K562 (cell line): Measurements from ENCODE around the gene CHRNG. TPM values are rescaled to one million over a fixed set of nuclear protein-coding genes. Genes with fewer than 3 reads are reported as not detected.

Experiments used
- ATAC-seq: fragments of 200-7000 bp; cut with Tn5 transposase; 3 replicates; pipeline ENCODE4 v1.9.1; 2020; ENCODE audit warnings: moderate library complexity
- BruUV-seq: library from RNA; stranded (reverse); fragments of 400-500 nt; replicated peaks from 2 replicates; lab custom pipeline; 2021; lab: Mats Ljungman, UMichigan
- CTCF ChIA-PET: fragments of 300-600 bp; formaldehyde crosslinking; extraction: SDS; loops from one replicate; lab custom pipeline; 2021; ENCODE audit warnings: low intra/inter-chr PET ratio; lab: Yijun Ruan, JAX
- POLR2A ChIA-PET: fragments of 300-600, 350-650 bp; sonication (Branson Sonifier 250); formaldehyde crosslinking; extraction: SDS; loops from one replicate; lab custom pipeline; 2021; ENCODE audit warnings: antibody characterized with exemption, inconsistent platforms; lab: Yijun Ruan, JAX
- DNase-seq, 4 experiments: peaks; one replicate each; pipeline versions ENCODE4 v3.0.0 to v3.0.0-alpha.2; 2011 to 2018; ENCODE audit warnings: low spot score in 3 of 4, mixed read lengths in 3 of 4; ENCODE audit errors: extremely low read depth in 1 of 4
- FAIRE-seq: peaks from 2 replicates; lab custom pipeline; 2011; peaks lifted over from hg19 to GRCh38; lab: Jason Lieb, UNC
- H2AFZ ChIP-seq: 2 replicates; pipeline ENCODE4 v1.6.0; 2011; ENCODE audit warnings: low read depth, low read length, control low read depth, inconsistent platforms
- H3K27ac ChIP-seq: fragments of 200-600 bp; 3 replicates; pipeline ENCODE4 v1.8.0; 2011; ENCODE audit warnings: low read depth, mild to moderate bottlenecking, control low read depth, inconsistent platforms, low read length, moderate library complexity, mixed read lengths; ENCODE audit errors: extremely low read depth
- H3K27me3 ChIP-seq, 2 experiments: fragments of 300-600 bp in 1 of 2; 2 replicates in 1 of 2; 3 replicates in 1 of 2; pipeline versions ENCODE4 v1.6.0 to v1.8.0; 2011; ENCODE audit warnings: inconsistent platforms in 2 of 2, low read length in 2 of 2, mild to moderate bottlenecking in 1 of 2, mixed read lengths in 1 of 2, moderate library complexity in 1 of 2; ENCODE audit not compliant: control insufficient read depth in 2 of 2, insufficient read depth in 2 of 2
- H3K36me3 ChIP-seq: fragments of 300-600 bp; 3 replicates; pipeline ENCODE4 v1.8.0; 2011; ENCODE audit warnings: mild to moderate bottlenecking, low read length, inconsistent platforms; ENCODE audit not compliant: control insufficient read depth, insufficient read depth
- H3K4me1 ChIP-seq, 2 experiments: fragments of 200-600 bp in 1 of 2; replicated peaks in 1 of 2; 2 replicates in 1 of 2; 3 replicates in 1 of 2; pipeline versions ENCODE4 v1.5.1 to v1.8.0; 2011; ENCODE audit warnings: inconsistent platforms in 2 of 2, low read length in 2 of 2, mild to moderate bottlenecking in 1 of 2, mixed read lengths in 1 of 2, moderate library complexity in 1 of 2; ENCODE audit not compliant: control insufficient read depth in 2 of 2, insufficient read depth in 2 of 2
- H3K4me2 ChIP-seq: 2 replicates; pipeline ENCODE4 v1.6.1; 2011; ENCODE audit warnings: low read length, control low read depth, inconsistent platforms, mixed read lengths; ENCODE audit not compliant: insufficient read depth
- H3K4me3 ChIP-seq: fragments of 200-600 bp; sonication (generic), shearing (Covaris generic); 2 replicates; pipeline ENCODE4 v1.5.1; 2016; ENCODE audit warnings: control low read depth, inconsistent platforms
- H3K79me2 ChIP-seq: fragments of 200-600 bp; 3 replicates; pipeline ENCODE4 v1.8.0; 2011; ENCODE audit warnings: low read length, inconsistent platforms; ENCODE audit not compliant: control insufficient read depth, insufficient read depth
- H3K9ac ChIP-seq, 2 experiments: 2 replicates each; pipeline versions ENCODE4 v1.6.0 to v1.6.1; 2011; ENCODE audit warnings: low read depth in 2 of 2, low read length in 2 of 2, control low read depth in 1 of 2, inconsistent platforms in 1 of 2, mild to moderate bottlenecking in 1 of 2, mixed read lengths in 1 of 2; ENCODE audit not compliant: insufficient read depth in 1 of 2
- H3K9me1 ChIP-seq: one replicate; pipeline ENCODE4 v1.6.0; 2011; ENCODE audit warnings: inconsistent platforms, mild to moderate bottlenecking, low read length, moderate library complexity; ENCODE audit not compliant: control insufficient read depth, insufficient read depth
- H3K9me3 ChIP-seq: replicated peaks from 2 replicates; pipeline ENCODE4 v1.5.1; 2011; ENCODE audit warnings: low read depth, low read length, inconsistent platforms; ENCODE audit not compliant: control insufficient read depth, insufficient read depth
- H4K20me1 ChIP-seq: replicated peaks from 2 replicates; pipeline ENCODE4 v1.6.1; 2011; ENCODE audit warnings: low read length, inconsistent platforms, mixed read lengths; ENCODE audit not compliant: control insufficient read depth, insufficient read depth
- ARID1B ChIP-seq: fragments of 450-650 bp; IDR thresholded peaks from 2 replicates; pipeline ENCODE4 v1.6.1; 2016; ENCODE audit warnings: antibody characterized with exemption, mild to moderate bottlenecking, inconsistent platforms
- BMI1 ChIP-seq: fragments of 150-350 bp; IDR thresholded peaks from 2 replicates; pipeline ENCODE4 v1.6.1; 2014; ENCODE audit warnings: low read length
- CAMTA2 ChIP-seq: fragments of 250-450 bp; sonication (Bioruptor Pico); conservative IDR thresholded peaks from 2 replicates; pipeline ENCODE4 v1.5.1; 2022
- DPF2 ChIP-seq: fragments of 450-650 bp; IDR thresholded peaks from 2 replicates; pipeline ENCODE4 v1.6.1; 2016
- EP300 ChIP-seq: IDR thresholded peaks from 2 replicates; pipeline ENCODE4 v1.6.1; 2012; ENCODE audit warnings: low read length, improper control_type of control experiment
- EP400 ChIP-seq: fragments of 450-650 bp; IDR thresholded peaks from 2 replicates; pipeline ENCODE4 v1.6.1; 2017; ENCODE audit warnings: antibody characterized with exemption, mild to moderate bottlenecking, moderate library complexity
- HEY1 ChIP-seq: fragments of 250-450 bp; sonication (Bioruptor Pico); IDR thresholded peaks from 2 replicates; pipeline ENCODE4 v1.5.0; 2020; ENCODE audit warnings: mild to moderate bottlenecking, moderate library complexity, borderline replicate concordance
- HNRNPUL1 ChIP-seq: fragments of 200-400 bp; formaldehyde crosslinking; IDR thresholded peaks from 2 replicates; pipeline ENCODE4 v1.6.1; 2017; ENCODE audit warnings: low read length
- IRF2 ChIP-seq: sonication (generic); formaldehyde crosslinking; IDR thresholded peaks from 2 replicates; pipeline ENCODE4 v1.8.1; 2022; ENCODE audit warnings: mild to moderate bottlenecking, missing genetic modification reagents
- NFE2L1 ChIP-seq: fragments of 450-650 bp; IDR thresholded peaks from 2 replicates; pipeline ENCODE4 v1.6.1; 2016; ENCODE audit warnings: missing genetic modification characterization, low read depth, mild to moderate bottlenecking, missing compliant biosample characterization, moderate library complexity, borderline replicate concordance
- PHB ChIP-seq: fragments of 250-450 bp; sonication (Bioruptor Pico); IDR thresholded peaks from 2 replicates; pipeline ENCODE4 v1.5.0; 2021
- SIN3B ChIP-seq: fragments of 450-650 bp; IDR thresholded peaks from 2 replicates; pipeline ENCODE4 v1.6.1; 2017; ENCODE audit warnings: low read depth, mild to moderate bottlenecking, moderate library complexity
- TCF7 ChIP-seq: sonication (generic); IDR thresholded peaks from 2 replicates; pipeline ENCODE4 v1.6.1; 2016; ENCODE audit warnings: antibody characterized with exemption, borderline replicate concordance
- ZNF589 ChIP-seq: fragments of 200-800 bp; sonication (Bioruptor generic); IDR thresholded peaks from 2 replicates; pipeline ENCODE4 v1.6.1; 2016; ENCODE audit warnings: low read depth, missing genetic modification characterization, missing compliant biosample characterization
- ZNF77 ChIP-seq: fragments of 250-450 bp; sonication (Bioruptor Pico); IDR thresholded peaks from 2 replicates; pipeline ENCODE4 v1.5.0; 2020
- WGBS: fragments of 100-300 bp; shearing (Covaris generic); methylation state at CpG from one replicate; pipeline ENCODE4 v1.1.6; 2016; ENCODE audit warnings: low coverage, mixed read lengths; ENCODE audit not compliant: insufficient coverage; ENCODE audit errors: missing lambda C conversion rate; 5-methylcytosine and 5-hydroxymethylcytosine counted together
- in situ Hi-C: fragments of 300-500 bp; cut with MboI; formaldehyde crosslinking; loops from 4 replicates; pipeline ENCODE4 v1.15.0; 2018; ENCODE audit warnings: inconsistent platforms, mixed read lengths
- intact Hi-C: fragments of 100-400 bp; cut with micrococcal nuclease; formaldehyde crosslinking; loops from 2 replicates; pipeline ENCODE4 v1.14.2; 2022
- polyA plus RNA-seq, 8 experiments: library from polyadenylated mRNA; depleted of rRNA in 4 of 8; stranded (reverse) in 5 of 8; unstranded in 3 of 8; fragments of >200 nt; fragmentation: Nextera tagmentation in 2 of 8; fragmentation: Illumina TruSeq in 1 of 8; extraction: Ambion mirVana in 2 of 8; extraction: Trizol in 1 of 8; gene quantifications; 2 replicates each; pipeline versions ENCODE4 v1.2.1 to v1.2.3, GENCODE V29; 2011 to 2014; ENCODE audit warnings: inconsistent platforms in 1 of 8, missing spikeins in 1 of 8
- total RNA-seq, 7 experiments: library from RNA; depleted of rRNA in 6 of 7; stranded (reverse); fragments of >200 nt in 6 of 7; fragmentation: Illumina TruSeq in 2 of 7; extraction: Trizol in 2 of 7; gene quantifications; 2 replicates each; pipeline versions ENCODE4 v1.2.1 to v1.2.3, GENCODE V29; 2011 to 2021; ENCODE audit warnings: low replicate concordance in 1 of 7
- TF ChIP-seq, protein P1 (sequence below): fragments of 450-650 bp; formaldehyde crosslinking; conservative IDR thresholded peaks from 2 replicates; pipeline ENCODE4 v1.4.0; 2022; ENCODE audit warnings: mild to moderate bottlenecking, missing genetic modification characterization
- TF ChIP-seq, protein P2 (sequence below): sonication (generic); formaldehyde crosslinking; IDR thresholded peaks from 2 replicates; pipeline ENCODE4 v1.8.0; 2023; ENCODE audit warnings: mild to moderate bottlenecking, missing genetic modification reagents
- TF ChIP-seq, protein P3 (sequence below): fragments of 450-650 bp; formaldehyde crosslinking; IDR thresholded peaks from 2 replicates; pipeline ENCODE4 v1.4.0; 2020; ENCODE audit warnings: mild to moderate bottlenecking, moderate library complexity
- TF ChIP-seq, protein P4 (sequence below): fragments of 450-650 bp; IDR thresholded peaks from 2 replicates; pipeline ENCODE4 v1.6.1; 2016; ENCODE audit warnings: antibody characterized with exemption

CHRNG gene
- total and polyA plus RNA-seq, 9 of the 15 experiments (the other 6 are each of a cell fraction or from before 2014, with no cell fraction given) = not detected

DNA sequence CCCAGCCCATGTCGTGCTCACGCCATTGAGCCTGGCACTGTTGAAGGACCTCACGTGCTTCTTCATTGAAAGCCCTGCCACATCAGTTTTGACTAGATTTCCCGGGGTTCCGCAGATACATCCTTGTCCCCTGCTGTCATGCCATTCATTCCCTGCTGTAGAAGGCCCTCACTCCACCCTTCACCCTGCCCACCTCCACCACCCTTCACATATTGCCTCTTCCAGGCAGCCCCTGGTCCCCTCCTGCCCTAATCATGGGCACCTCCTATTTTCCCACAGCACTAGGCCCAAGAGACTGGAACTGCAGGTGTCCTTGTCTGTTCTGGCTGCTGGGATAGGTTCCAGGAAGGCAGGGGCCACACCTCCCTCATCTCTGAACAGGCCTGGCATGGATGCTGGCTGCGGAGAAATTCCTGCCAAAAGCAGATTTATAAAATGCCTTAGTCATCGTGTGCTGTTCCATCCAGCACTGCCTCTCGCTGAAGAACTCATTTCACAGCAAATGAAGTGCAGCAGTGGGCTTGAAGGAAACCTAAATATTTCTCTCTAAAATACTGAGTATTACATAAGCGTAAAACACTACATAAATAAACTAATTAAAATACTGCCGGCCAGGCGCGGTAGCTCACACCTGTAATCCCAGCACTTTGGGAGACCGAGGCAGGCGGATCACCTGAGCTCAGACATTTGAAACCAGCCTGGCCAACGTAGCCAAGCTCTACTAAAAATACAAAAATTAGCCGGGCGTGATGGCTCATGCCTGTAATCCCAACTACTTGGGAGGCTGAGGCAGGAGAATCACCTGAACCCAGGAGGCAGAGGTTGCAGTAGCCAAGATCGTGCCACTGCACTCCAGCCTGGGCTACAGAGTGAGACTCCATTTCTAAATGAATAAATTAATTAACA is 49.4 kb downstream of the CHRNG start:
- H3K36me3 ChIP-seq = no peaks in the 10 kb centered on the region
- H4K20me1 ChIP-seq = no peaks in the 10 kb centered on the region
- H3K27me3 ChIP-seq = peaks cover 0 to 7% of the 10 kb centered on the region in 2 experiments; a peak in 2 of 5 replicates
- no peak overlapping the region for H3K4me3 ChIP-seq
- no peaks in the 10 kb centered on the region for H3K9me3 ChIP-seq
- H3K4me1 ChIP-seq = no peaks in the 10 kb centered on the region
- POLR2A ChIA-PET = interaction anchor here (1.3 kb wide), 1 partner anchor 10 kb away, joined by 5 read pairs; no protein-coding TSS in a partner anchor
- WGBS = 40% methylated on average over 15 of the region's 18 CpGs
- no peaks in the 10 kb centered on the region for H3K79me2 ChIP-seq
- H3K9ac ChIP-seq = no peak overlapping the region
- FAIRE-seq (no peak), DNase-seq (peak in 1 of 4 experiments; percentile 5), ATAC-seq (no peak; the same call in 2 of the 3 replicates)
- H3K4me2 ChIP-seq = no peak overlapping the region
- CTCF ChIA-PET = no interaction called here
- no TSS peak for BruUV-seq
- H2AFZ ChIP-seq = no peak overlapping the region
- intact Hi-C loops (no loop called here), in situ Hi-C loops (no loop called here)
- no peak overlapping the region for H3K27ac ChIP-seq
- H3K9me1 ChIP-seq = no peaks in the 10 kb centered on the region
- TF ChIP-seq HEY1 (CRISPR knock-in tag) = no peak
- no peak for TF ChIP-seq IRF2
- no peak for TF ChIP-seq CAMTA2
- TF ChIP-seq EP300 = no peak
- TF ChIP-seq TCF7 = no peak
- TF ChIP-seq SIN3B = no peak
- no peak for TF ChIP-seq DPF2
- TF ChIP-seq NFE2L1 (tag) = peak; percentile 39; the same call in 1 of the 2 replicates
- TF ChIP-seq, protein P1, sequence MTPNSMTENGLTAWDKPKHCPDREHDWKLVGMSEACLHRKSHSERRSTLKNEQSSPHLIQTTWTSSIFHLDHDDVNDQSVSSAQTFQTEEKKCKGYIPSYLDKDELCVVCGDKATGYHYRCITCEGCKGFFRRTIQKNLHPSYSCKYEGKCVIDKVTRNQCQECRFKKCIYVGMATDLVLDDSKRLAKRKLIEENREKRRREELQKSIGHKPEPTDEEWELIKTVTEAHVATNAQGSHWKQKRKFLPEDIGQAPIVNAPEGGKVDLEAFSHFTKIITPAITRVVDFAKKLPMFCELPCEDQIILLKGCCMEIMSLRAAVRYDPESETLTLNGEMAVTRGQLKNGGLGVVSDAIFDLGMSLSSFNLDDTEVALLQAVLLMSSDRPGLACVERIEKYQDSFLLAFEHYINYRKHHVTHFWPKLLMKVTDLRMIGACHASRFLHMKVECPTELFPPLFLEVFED (CRISPR knock-in tag) = no peak
- no peak for TF ChIP-seq ZNF589 (CRISPR knock-in tag)
- TF ChIP-seq, protein P2, sequence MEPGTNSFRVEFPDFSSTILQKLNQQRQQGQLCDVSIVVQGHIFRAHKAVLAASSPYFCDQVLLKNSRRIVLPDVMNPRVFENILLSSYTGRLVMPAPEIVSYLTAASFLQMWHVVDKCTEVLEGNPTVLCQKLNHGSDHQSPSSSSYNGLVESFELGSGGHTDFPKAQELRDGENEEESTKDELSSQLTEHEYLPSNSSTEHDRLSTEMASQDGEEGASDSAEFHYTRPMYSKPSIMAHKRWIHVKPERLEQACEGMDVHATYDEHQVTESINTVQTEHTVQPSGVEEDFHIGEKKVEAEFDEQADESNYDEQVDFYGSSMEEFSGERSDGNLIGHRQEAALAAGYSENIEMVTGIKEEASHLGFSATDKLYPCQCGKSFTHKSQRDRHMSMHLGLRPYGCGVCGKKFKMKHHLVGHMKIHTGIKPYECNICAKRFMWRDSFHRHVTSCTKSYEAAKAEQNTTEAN (CRISPR knock-in tag) = no peak
- no peak for TF ChIP-seq HNRNPUL1
- TF ChIP-seq BMI1 = no peak
- TF ChIP-seq, protein P3, sequence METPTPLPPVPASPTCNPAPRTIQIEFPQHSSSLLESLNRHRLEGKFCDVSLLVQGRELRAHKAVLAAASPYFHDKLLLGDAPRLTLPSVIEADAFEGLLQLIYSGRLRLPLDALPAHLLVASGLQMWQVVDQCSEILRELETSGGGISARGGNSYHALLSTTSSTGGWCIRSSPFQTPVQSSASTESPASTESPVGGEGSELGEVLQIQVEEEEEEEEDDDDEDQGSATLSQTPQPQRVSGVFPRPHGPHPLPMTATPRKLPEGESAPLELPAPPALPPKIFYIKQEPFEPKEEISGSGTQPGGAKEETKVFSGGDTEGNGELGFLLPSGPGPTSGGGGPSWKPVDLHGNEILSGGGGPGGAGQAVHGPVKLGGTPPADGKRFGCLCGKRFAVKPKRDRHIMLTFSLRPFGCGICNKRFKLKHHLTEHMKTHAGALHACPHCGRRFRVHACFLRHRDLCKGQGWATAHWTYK (CRISPR knock-in tag) = no peak
- TF ChIP-seq PHB = no peak
- TF ChIP-seq, protein P4, sequence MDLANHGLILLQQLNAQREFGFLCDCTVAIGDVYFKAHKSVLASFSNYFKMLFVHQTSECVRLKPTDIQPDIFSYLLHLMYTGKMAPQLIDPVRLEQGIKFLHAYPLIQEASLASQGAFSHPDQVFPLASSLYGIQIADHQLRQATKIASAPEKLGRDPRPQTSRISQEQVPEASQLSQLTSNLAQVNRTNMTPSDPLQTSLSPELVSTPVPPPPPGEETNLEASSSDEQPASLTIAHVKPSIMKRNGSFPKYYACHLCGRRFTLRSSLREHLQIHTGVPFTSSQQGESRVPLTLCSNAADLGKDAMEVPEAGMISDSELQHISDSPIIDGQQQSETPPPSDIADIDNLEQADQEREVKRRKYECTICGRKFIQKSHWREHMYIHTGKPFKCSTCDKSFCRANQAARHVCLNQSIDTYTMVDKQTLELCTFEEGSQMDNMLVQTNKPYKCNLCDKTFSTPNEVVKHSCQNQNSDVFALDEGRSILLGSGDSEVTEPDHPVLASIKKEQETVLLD = no peak
- TF ChIP-seq ARID1B = no peak
- no peak for TF ChIP-seq ZNF77 (CRISPR knock-in tag)
- no peak for TF ChIP-seq EP400
